ENCODE measurements around the gene MLPH.

DNA sequence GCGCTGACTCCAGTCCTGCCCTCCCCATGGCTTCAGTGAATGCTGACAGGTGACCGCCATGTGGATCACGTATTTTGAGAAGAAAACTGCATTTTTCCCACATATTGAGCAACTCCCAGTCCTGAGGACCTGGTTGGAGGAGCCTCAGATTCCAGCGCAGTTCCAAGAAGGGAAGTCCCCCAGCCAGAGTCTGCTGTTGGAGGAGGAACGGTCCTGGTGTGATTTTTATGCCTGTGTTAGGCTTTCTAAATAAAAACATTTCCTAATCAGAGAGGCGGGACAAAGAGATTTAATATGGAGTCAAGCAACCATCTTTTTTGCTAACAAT is 40.7 kb upstream of the MLPH start:
- TF ChIP-seq, protein P1, sequence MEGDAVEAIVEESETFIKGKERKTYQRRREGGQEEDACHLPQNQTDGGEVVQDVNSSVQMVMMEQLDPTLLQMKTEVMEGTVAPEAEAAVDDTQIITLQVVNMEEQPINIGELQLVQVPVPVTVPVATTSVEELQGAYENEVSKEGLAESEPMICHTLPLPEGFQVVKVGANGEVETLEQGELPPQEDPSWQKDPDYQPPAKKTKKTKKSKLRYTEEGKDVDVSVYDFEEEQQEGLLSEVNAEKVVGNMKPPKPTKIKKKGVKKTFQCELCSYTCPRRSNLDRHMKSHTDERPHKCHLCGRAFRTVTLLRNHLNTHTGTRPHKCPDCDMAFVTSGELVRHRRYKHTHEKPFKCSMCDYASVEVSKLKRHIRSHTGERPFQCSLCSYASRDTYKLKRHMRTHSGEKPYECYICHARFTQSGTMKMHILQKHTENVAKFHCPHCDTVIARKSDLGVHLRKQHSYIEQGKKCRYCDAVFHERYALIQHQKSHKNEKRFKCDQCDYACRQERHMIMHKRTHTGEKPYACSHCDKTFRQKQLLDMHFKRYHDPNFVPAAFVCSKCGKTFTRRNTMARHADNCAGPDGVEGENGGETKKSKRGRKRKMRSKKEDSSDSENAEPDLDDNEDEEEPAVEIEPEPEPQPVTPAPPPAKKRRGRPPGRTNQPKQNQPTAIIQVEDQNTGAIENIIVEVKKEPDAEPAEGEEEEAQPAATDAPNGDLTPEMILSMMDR (IDR thresholded peaks at IDR 0.05), result no peak
- TF ChIP-seq ZFX (IDR thresholded peaks at IDR 0.05; ENCODE audit: borderline replicate concordance), result no peak

Data from 22Rv1 (cell line).